ENCODE data around the gene GIT2. TPM values are rescaled to one million over a fixed set of nuclear protein-coding genes. Genes with fewer than 3 reads are reported as not detected.

The GIT2 gene
- total RNA-seq, 4 donors from 2014 or later, result 25.3 to 64.0 (median 44.0) TPM

GRCh38 chr12:109982210-109982609, 14.0 kb downstream of the GIT2 start:
- DNase-seq, result no peak
- Histone ChIP-seq H3K36me3 (peaks cover 1 to 83% (median 43%) of the 10 kb centered on the region in 4 donors), H3K4me1 (peaks cover 0 to 3% (median 0%) of the 10 kb centered on the region in 4 donors), H3K27me3 (no peaks in the 10 kb centered on the region), H3K4me3 (no peak overlapping the region), H3K27ac (no peak overlapping the region), H3K9me3 (no peaks in the 10 kb centered on the region)
- TF ChIP-seq POLR2A (IDR thresholded peaks at IDR 0.05), result no peak
- TF ChIP-seq EP300 (IDR thresholded peaks at IDR 0.05; ENCODE audit: low read depth), result no peak
- TF ChIP-seq CTCF (IDR thresholded peaks at IDR 0.05), result no peak
- no peak for TF ChIP-seq POLR2AphosphoS5 (IDR thresholded peaks at IDR 0.05)
- in situ Hi-C loops (cut with MboI; ENCODE audit: low pct_ligation_motif_present in 1 of 4, low pct_unique_long_range_greater_than_20kb in 1 of 4, low sequenced_read_pairs in 3 of 4) (no loop called here), intact Hi-C loops (cut with DNase I; ENCODE audit: low total_unique reads) (no loop called here)

- H3K4me1 ChIP-seq, result peaks cover 0 to 3% (median 0%) of the 10 kb centered on the region in 4 donors
- TF ChIP-seq CTCF (IDR thresholded peaks at IDR 0.05), result no peak
- no peak for DNase-seq
- no peak overlapping the region for H3K4me3 ChIP-seq
- intact Hi-C loops (cut with DNase I; ENCODE audit: low total_unique reads), result no loop called here
- peaks cover 1 to 84% (median 45%) of the 10 kb centered on the region in 4 donors for H3K36me3 ChIP-seq
- no peak overlapping the region for H3K27ac ChIP-seq
- no peaks in the 10 kb centered on the region for H3K27me3 ChIP-seq
- H3K9me3 ChIP-seq, result no peaks in the 10 kb centered on the region
- 94 to 95% methylated on average over 4 to 5 of the region's 5 CpGs for WGBS, 2 donors (ENCODE audit: low coverage in 1 of 2)
- in situ Hi-C loops (cut with MboI; ENCODE audit: low pct_ligation_motif_present in 1 of 4, low pct_unique_long_range_greater_than_20kb in 1 of 4, low sequenced_read_pairs in 3 of 4), result no loop called here
These were observed 14.9 kb downstream of the GIT2 start for GRCh38 chr12:109981311-109981710.

GRCh38 chr12:109972821-109973220, 23.3 kb downstream of the GIT2 start:
- H3K4me1 ChIP-seq, result peaks cover 0 to 15% (median 2%) of the 10 kb centered on the region in 4 donors
- DNase-seq, result no peak
- 93 to 100% methylated on average over 2 to 4 of the region's 4 CpGs for WGBS, 2 donors (ENCODE audit: low coverage in 1 of 2)
- H3K4me3 ChIP-seq, result peak overlapping the region in 1 of 4 donors; percentile 30
- no peaks in the 10 kb centered on the region for H3K27me3 ChIP-seq
- TF ChIP-seq EP300 (IDR thresholded peaks at IDR 0.05; ENCODE audit: low read depth) (no peak), POLR2A (IDR thresholded peaks at IDR 0.05) (no peak), POLR2AphosphoS5 (IDR thresholded peaks at IDR 0.05) (no peak), CTCF (IDR thresholded peaks at IDR 0.05) (no peak)
- intact Hi-C loops (cut with DNase I; ENCODE audit: low total_unique reads) (no loop called here), in situ Hi-C loops (cut with MboI; ENCODE audit: low pct_ligation_motif_present in 1 of 4, low pct_unique_long_range_greater_than_20kb in 1 of 4, low sequenced_read_pairs in 3 of 4) (no loop called here)
- H3K9me3 ChIP-seq, result no peaks in the 10 kb centered on the region
- H3K36me3 ChIP-seq, result peaks cover 0 to 45% (median 17%) of the 10 kb centered on the region in 4 donors
- peak overlapping the region; percentile 65 to 84 (median 69) for H3K27ac ChIP-seq

- no peaks in the 10 kb centered on the region for H3K9me3 ChIP-seq
- H3K36me3 ChIP-seq, result peaks cover 0 to 39% (median 14%) of the 10 kb centered on the region in 4 donors
- H3K4me3 ChIP-seq, result no peak overlapping the region
- no peak for TF ChIP-seq POLR2A (IDR thresholded peaks at IDR 0.05)
- no peak for TF ChIP-seq POLR2AphosphoS5 (IDR thresholded peaks at IDR 0.05)
- TF ChIP-seq EP300 (IDR thresholded peaks at IDR 0.05; ENCODE audit: low read depth), result no peak
- no peak for TF ChIP-seq CTCF (IDR thresholded peaks at IDR 0.05)
- no peak overlapping the region for H3K27ac ChIP-seq
- H3K27me3 ChIP-seq, result no peaks in the 10 kb centered on the region
- 97 to 100% methylated on average over 7 to 8 of the region's 8 CpGs for WGBS, 2 donors (ENCODE audit: low coverage in 1 of 2)
- in situ Hi-C loops (cut with MboI; ENCODE audit: low pct_ligation_motif_present in 1 of 4, low pct_unique_long_range_greater_than_20kb in 1 of 4, low sequenced_read_pairs in 3 of 4), result no loop called here
- DNase-seq, result no peak
- H3K4me1 ChIP-seq, result peaks cover 0 to 21% (median 6%) of the 10 kb centered on the region in 4 donors
- intact Hi-C loops (cut with DNase I; ENCODE audit: low total_unique reads), result no loop called here
These were observed 27.4 kb downstream of the GIT2 start for GRCh38 chr12:109968801-109969200.

Data from transverse colon (tissue), 4 donors.